ENCODE data around the gene CD300A. TPM values are rescaled to one million over a fixed set of nuclear protein-coding genes. Genes with fewer than 3 reads are reported as not detected.

The CD300A gene
- total RNA-seq: 52.0 TPM

DNA sequence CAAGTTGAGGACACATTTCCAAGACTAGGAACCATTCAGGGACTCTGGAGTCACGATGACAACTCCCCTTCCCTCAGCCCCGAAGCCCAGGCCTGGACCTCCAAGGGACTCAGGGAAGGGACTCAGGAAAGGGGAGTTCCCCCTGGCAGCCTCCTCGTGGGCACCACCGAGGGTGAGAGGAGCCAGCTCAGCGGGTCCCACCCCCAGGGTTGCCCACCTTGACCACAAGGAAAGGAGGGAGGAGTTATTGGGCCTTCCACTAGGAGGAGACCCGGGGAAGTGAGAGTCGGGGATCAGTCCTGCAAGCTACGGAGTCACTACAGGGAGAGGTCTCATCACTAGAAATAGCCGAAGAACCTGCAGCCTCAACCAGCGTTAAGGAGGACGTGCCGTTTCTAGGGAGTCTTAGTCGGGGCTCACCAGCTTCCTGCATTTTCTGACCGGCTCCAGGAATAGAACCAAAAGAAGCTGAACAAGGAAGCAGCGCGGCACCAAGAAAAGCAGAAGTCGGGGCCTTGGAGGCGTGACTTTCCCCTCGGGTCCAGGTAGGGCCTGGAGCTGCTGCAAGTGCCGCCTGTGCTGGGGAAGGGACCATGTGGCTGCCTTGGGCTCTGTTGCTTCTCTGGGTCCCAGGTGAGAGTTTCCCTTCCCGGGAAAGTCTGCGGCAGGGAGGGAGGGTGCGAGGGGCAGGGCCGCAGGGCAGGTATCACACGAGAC is at the start of gene CD300A:
Gene CD300A (plus strand): TSS at position 524 of the 717 bp plus-strand sequence. CDS start 70 bp downstream, at position 594.
- DNase-seq (ENCODE audit: low read depth in 2 of 3, low spot score in 2 of 3): peak in 2 of 3 donors; percentile 67 to 77

DNA sequence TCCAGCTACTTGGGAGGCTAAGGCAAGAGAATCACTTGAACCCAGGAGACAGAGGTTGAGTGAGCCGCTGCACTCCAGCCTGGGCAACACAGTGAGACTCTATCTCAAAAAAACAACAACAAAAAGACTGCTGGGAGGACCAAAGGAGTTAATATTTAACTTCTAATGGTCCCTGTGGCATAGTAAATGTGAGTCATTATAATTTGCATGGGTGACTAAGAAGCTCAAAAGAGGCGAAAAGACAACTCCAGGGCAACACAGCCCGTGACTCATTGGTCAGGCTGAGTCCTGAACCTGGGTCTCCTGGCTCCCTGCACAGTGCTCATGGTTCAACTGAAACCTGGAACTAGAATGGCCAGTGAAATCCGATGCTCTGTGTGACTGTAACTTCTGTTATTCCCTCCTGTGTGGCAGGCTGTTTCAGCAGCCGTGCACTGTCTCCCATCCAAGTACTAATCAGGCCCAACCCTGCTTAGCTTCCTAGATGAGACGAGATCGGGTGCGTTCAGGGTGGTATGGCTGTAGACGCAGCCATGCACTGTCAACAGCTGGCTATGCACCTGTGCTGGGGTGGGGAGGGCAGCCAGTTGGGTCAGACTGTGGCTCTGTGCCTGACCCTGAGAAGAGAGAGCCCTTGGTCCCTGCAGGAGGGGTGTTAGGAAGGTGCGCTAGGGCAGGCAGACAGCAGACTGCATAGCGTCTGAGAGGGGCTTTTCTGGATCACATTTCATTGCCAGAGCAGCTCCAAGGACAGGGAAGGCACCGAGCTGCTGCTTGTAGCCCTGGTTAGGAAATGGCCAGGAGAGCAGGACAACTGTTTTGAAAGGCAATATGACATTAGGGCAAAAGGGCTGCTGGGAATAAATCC is 49.0 kb upstream of the CD300A start:
- DNase-seq (ENCODE audit: low read depth in 2 of 3, low spot score in 2 of 3): no peak

DNA sequence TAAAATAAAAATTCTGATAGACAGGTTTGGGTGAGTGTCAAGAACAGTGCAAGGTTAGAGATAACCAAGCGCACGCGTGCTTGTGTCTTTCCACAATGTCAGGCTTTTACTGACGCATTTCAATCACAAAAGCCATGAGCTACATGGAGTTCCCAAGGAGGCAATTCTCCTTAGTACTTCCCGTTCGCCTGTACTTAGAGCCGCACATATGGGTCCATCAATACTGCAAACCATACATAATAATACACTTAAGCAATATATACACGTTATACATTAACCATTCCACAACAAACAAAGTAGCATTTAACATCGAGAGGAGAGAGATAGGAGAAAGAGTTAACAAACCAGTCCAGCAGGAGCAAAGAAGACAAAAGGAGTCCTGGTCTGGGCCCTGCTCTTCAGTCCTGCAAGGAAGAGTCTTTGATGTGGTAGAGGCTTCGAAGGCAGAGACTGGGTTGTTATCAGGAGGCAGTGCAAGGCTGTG is 46.5 kb upstream of the CD300A start:
- no peak for DNase-seq (ENCODE audit: low read depth in 2 of 3, low spot score in 2 of 3)

DNA sequence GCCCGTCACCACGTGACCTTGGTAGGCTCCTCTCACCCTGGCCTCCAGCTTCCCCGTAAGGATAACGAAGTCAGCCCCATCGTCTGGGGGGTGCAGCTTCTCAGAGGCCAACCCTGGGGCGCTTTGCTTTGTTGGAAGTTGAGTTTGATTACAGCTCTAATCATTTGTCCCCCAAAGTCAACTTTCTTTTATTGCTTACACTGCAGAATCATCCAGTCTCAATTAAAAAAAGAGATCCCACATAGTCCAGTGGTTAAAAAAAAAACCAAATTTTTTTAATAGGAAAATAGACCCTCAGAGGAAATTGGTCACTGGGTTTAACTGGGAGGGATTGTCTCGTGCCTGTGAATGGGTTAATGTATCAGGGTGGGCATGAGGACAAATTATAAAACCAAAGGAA is 42.3 kb upstream of the CD300A start:
- no peak for DNase-seq (ENCODE audit: low read depth in 2 of 3, low spot score in 2 of 3)

DNA sequence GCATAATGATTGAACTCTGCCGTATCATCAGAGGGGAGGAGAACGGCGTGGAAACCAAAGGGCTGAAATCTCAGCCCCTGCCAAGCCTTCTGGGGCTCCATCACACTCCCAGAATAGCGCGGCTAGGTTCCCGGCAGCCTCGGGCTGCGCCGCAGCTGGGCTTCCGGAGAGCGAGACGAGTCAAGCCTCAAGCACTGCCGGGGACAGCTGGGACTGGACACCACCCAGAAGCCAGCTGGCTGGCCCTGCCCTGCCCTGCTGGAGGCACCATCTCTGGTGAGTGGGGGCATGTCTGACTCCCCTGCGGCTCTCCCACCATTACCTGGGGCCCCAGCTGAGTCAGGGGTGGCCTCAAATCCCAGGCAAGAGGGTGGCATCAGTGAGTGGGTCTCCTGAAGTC is 41.8 kb upstream of the CD300A start:
- DNase-seq (ENCODE audit: low read depth in 2 of 3, low spot score in 2 of 3): no peak

DNA sequence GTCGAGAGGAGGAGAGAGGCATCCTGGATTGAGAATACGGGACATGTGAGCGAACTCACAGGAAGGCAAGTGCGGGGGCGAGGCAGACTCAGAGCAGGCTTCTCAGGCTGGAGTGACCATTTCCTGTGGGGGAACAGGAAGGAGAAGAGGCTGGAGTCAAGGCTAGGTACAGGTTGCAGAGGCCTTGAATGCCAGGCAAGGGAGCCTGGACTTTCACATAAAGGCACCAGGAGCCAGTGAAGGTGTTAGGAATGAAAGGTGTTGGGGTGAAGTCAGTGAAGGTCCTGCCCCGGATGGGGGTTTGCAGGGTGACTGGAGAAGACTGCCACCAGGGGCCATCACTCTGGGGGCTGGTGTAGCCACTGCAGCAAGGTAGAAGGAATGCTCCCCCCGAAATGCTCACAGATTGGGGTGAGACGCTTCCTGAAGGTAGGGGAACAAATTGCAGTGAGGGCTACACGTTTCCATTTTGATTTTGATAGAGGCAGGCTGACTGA is 39.8 kb upstream of the CD300A start:
- no peak for DNase-seq (ENCODE audit: low read depth in 2 of 3, low spot score in 2 of 3)

DNA sequence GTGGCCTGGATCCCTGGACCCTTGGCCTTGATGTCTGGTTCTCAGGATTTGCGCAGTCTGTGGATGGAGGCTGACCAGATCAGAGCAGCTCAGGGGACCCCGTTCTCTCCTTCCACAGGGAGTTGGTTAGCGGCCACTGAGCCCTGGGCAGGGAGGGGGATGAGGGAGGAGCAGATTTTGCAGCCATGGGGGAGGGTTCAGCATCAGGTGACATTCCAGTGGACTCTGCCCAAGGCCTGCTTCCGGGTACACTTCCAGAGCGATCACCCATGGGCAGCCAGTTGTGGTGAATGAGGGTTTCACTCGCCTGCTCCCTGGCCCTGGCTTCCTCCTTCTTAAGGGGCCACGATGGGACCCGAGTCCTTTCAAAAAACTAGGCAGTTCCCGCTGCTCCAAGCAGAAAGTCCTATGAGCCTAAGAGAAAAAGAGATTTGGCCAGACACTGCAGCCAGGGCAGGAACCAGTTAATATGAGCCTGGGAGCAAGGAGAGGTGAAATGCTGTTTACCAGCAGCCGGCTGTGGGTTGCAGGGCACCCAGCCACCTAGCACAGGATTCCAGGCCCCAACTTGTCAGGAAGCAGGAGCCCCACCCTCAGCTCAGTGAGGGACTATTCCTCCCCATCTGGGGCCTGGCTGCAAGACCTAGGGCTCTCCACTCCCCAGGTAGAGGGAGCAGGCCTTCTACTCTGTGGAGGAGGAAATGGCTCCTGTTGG is 39.2 kb upstream of the CD300A start:
- no peak for DNase-seq (ENCODE audit: low read depth in 2 of 3, low spot score in 2 of 3)

DNA sequence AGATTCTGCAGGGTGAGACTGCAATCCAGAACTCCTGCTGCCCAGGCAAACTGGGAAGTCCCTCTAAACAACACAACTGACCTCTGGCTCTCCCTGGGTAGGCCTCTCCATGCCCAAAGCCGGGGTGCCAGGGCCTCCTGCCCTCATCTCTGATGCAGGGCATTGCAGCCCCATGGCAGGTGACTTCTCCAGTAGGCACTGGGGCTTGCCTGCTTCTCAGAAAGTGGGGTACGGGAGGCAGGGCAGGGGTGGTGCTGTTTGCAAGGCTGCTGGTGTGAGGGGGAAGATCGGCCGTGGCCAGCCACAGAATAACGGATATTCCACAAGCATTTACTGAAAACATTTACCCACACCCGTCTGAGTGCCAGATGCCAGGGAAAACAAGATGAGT is 38.7 kb upstream of the CD300A start:
- no peak for DNase-seq (ENCODE audit: low read depth in 2 of 3, low spot score in 2 of 3)

DNA sequence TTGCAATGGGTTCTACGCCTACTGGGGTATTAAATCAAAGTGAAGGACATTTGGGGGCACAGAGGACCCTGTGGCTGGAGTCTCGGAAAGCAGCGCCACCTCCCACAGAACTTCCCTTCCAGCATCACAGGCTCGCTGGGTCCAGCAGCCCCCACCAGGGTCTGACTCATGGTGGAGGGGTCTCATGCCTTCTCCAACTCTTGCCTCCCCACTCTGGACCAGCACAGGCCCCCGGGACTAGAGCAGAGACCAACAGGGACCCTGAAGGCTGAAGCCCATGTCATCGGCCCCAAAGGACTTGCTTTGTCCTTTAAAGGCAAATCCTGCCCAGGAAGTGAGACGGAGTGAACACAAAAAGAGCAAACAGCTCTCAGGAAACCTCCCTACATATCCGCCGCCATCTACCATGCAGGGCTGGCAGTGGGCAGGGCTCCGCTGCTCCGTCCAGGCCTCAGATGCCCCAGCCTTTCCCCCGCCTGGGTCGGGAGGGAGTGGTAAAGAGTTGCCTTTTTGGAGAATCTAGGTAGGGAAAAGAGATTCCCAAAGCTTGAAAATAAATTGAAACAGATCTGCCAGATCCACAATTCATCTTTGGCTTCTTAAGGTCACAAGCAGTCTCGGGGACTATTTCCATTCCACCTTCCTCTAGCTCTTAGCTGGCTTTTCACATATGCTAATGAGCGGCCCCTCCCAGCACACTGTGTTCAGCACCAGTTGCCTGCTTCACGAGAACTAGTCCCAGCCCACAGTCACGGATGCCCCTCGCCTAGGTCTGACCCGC is 36.6 kb upstream of the CD300A start:
- DNase-seq (ENCODE audit: low read depth in 2 of 3, low spot score in 2 of 3): no peak

DNA sequence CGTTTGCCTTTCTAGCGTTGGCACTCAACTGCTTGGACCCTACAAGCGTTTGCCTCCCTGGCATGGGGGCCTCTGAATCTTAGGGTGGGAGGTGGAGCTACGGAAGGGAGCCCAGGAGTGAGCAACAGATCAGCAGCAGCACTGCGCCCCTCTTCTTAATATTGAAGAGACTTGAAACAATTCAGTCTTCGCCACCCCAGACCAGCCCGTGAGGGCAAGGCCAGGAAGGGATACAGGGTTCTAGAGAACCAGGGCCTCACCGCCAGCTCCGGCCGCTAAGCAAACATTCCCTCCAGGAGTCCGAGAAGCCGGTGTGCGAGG is 36.1 kb upstream of the CD300A start:
- no peak for DNase-seq (ENCODE audit: low read depth in 2 of 3, low spot score in 2 of 3)

DNA sequence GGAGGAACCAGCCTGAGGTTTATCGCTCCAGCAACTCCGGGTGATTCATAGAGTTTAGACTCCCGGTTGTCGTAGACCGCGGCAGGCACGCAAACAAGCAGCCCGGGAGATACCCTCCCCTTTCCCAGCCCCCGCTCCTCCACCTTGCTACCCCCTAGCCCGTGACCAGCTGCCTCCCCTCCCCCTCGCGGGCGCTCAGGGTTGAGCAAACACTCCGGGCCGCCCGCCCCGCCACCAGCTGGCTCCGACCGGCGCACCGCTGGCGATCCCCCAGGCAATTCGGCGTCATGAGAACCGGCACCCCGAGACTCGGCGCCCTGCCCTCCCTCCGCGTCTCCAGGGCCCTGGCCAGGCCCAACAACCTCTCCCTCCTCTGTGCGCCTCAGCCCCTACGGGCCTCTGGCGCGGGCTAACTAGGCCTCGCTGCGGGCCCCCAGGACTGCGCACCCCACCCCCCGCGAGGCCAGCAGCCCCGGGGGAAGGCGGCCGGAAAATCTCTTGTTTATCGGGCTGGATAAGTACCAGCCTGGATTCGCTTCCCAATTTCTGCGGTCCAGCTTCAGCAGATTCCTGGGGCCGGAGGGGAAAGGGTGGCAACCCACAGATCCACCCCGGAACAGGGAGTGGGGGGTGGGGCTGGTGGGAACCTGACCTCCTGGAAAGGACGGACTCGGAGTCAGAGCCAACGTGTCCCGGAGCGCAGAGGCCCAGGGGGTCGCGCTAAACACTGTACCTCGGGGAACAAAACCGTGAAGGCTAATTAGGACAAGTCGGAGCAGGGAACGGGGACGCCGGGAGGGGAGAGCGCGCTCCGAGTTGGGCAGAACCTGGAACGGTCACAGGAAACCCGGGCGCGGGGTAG is 35.5 kb upstream of the CD300A start:
- peak in 2 of 3 donors; percentile 40 to 75 for DNase-seq (ENCODE audit: low read depth in 2 of 3, low spot score in 2 of 3)

DNA sequence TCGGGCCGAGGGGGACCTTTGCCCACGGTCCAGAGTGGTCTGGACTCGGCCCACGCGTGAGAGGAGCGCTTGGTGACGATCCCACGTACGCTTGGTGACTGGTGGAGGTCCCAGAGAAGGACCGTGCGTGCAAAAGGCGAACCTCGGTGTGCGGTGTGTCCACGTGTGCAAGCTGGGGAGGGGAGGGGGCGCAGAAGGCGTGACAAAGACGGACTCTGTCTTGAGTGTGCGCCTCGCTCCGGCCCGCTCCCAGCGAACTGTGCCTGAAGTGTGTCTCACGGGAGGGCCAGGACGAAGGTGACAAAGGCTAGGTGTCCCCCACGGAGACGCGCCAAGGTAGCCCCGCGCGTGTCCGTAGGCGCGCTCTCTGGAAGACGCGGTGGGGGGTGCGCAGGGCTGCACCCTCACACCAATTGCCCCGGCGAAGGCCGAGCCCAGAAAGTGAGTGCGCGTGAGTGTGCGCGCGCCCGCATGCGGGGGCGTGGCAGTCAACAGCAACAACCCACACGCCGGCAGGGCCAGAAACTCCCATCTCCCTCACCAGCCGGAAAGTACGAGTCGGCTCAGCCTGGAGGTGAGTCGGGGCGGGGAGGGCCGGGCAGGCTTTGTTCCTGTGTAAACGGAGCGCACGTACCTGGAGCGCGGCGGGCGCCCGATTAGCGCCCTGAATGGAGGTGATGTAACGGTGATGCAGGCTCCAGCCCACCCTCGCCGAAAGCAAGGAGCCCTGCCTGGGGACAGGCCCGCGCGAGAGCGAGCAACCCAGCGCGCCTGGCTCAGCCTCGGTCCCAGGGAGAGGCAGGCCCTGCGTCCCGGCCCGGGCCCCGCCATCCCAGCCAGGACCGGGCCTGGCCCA is 34.6 kb upstream of the CD300A start, which contains the start of gene GPRC5C:
Gene GPRC5C (plus strand): TSS at position 521 of the 856 bp plus-strand sequence. CDS start 7,689 bp downstream, outside the sequence.
- peak in 2 of 3 donors; percentile 51 to 57 for DNase-seq (ENCODE audit: low read depth in 2 of 3, low spot score in 2 of 3)

DNA sequence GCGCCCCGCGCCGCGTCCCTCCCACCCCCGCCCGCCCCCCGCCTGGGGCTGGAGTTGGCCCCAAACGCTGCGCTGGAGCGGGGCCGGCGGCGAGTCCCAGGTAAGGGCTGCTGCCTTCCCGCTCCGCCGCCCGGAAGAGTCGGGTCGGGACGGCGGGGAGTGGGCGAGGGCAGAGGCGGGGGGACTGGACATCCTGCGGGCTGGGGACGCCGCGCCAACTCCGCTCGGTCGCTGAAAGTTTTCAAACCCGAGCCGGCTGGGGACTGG is 34.1 kb upstream of the CD300A start:
- no peak for DNase-seq (ENCODE audit: low read depth in 2 of 3, low spot score in 2 of 3)

DNA sequence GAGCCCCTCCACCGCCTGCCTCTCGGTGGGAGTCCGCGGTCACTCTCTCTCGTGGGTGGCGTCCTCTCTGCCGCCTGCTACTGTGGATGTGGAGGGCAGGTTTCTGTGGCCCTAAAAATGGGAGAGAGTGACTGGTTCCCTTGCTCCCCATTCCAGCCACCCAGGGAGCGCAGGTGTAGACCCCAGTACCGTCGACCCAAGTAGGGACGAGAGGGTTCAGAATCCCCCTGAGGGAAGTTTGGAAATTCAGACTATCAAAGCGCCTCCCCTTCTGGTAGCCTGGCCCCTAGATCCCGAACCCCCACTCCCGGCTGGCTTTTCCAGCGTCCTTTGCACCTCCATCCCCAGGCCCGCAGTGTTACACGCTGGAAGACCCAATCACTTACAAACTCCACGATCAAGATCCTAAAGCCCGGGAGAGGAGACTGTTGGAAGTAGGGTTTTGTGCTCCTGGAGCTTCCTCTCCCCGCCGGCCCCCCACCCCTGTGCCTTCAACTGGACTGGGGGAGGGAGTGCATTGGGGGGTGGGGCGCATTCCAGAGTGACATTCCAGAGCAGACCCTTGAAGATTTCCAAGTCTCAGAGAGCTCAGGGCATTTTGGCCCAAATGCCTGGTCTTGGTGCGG is 33.6 kb upstream of the CD300A start:
- DNase-seq (ENCODE audit: low read depth in 2 of 3, low spot score in 2 of 3): no peak

DNA sequence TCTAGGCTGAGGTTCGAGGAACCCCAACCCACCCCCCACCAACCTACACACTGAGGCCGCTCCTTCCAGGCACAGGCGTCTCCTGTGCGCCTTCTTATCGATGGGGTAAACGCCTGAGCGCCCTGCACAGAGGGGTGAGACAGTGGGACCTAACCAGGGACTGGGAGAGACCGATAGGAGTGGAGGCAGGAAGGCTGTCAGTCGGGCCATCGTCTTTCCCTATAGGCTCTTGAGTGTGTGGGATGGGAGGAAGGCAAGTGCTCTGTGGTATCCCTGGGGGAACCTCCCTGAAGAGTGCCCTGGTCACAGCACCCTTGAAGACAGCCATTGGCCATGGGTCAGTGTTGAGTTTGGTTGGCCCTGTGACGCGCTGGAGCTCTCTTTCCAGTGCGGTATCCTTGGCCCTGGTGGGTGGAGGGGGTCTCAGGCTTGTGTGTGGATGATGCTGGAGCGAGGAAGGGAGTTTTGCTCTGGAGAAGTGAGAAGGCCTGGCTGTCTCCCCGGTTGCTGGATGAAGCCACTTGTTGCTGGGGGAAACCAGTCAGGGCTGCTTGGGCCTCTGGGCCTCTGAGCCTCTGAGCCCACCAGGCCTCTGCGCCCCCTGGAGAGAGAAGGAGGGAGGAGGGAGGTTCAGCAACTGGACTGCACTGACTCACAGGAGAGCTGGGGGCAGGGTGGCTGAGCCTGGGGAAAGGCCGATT is 32.9 kb upstream of the CD300A start:
- DNase-seq (ENCODE audit: low read depth in 2 of 3, low spot score in 2 of 3): no peak

DNA sequence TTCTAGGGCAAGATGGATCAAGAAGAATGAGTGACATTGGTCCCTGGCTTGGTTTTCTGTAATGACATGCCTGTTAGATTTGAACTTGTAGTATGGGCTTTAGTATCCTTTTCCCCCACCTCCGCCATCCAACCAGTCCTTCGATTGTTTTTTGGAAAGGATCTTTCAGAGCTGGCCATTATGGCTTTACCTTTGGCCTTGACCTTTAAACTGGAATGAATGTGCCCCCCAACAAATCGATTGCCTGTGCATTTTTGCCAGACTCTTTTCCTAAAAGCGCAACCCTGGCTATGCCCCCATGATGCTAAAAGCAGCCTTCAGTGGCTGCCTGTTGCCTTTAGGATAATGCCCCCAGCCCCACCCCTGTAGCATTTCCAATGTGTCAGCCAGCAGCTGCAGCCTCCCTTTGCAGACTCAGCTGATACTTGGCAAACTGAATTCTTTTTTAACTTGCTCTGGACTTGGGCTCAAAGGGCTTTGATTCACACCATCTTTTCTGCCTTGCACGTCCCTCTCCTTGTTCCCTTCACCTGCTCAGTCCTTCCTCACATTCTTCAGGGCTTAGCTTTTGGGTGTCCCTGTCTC is 30.6 kb upstream of the CD300A start:
- no peak for DNase-seq (ENCODE audit: low read depth in 2 of 3, low spot score in 2 of 3)

DNA sequence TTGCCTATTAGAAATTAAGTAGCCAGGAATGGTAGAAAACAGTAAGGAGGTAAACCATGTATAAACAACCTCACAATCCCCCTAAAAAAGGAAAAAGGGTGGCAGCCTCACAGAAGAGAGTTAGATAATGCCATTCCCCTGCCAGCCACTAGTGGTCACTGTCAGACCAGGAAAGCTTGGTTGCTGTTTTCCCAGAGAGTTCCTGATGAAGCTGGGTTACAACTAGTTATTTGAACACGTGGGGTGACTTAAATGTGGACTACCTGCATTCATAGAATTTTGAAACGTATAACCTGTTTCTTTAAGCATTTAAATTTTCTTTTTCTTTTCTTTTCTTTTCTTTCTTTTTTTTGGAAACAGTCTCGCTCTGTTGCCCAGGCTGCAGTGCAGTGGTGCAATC is 28.7 kb upstream of the CD300A start:
- peak in 1 of 3 donors; percentile 41 for DNase-seq (ENCODE audit: low read depth in 2 of 3, low spot score in 2 of 3)

Data from hematopoietic multipotent progenitor cell (in vitro differentiated cells).